ENCODE results near the gene YWHAB.
"Not testable (repeated sequence)": the region's sequence is repeated elsewhere in the genome, so short reads cannot be mapped to it uniquely, and the experiment has no call there.

The YWHAB gene

GRCh38 chr20:44858606-44859360, 26.7 kb upstream of the YWHAB start:
- no peaks in the 10 kb centered on the region for H3K27me3 ChIP-seq (ENCODE audit: insufficient read depth, poor library complexity, severe bottlenecking)
- no peaks in the 10 kb centered on the region for H3K9me3 ChIP-seq (ENCODE audit: severe bottlenecking)
- peaks cover 20% of the 10 kb centered on the region for H3K4me1 ChIP-seq (ENCODE audit: insufficient read depth, poor library complexity, severe bottlenecking)
- no peak overlapping the region for H3K27ac ChIP-seq (ENCODE audit: poor library complexity, severe bottlenecking)
- no peak for DNase-seq (ENCODE audit: low spot score)
- H3K4me3 ChIP-seq (ENCODE audit: severe bottlenecking): no peak overlapping the region
- no peak for ATAC-seq (ENCODE audit: low read depth)
- no peak for TF ChIP-seq CTCF (IDR thresholded peaks at IDR 0.05; ENCODE audit: poor library complexity, severe bottlenecking)
- no peaks in the 10 kb centered on the region for H3K36me3 ChIP-seq (ENCODE audit: low read depth)

GRCh38 chr20:44861531-44862006, 23.9 kb upstream of the YWHAB start:
- no peak for TF ChIP-seq CTCF (IDR thresholded peaks at IDR 0.05; ENCODE audit: poor library complexity, severe bottlenecking)
- H3K9me3 ChIP-seq (ENCODE audit: severe bottlenecking): no peaks in the 10 kb centered on the region
- ATAC-seq (ENCODE audit: low read depth): peak; percentile 81
- DNase-seq (ENCODE audit: low spot score): no peak
- no peak overlapping the region for H3K4me3 ChIP-seq (ENCODE audit: severe bottlenecking)
- peaks cover 20% of the 10 kb centered on the region for H3K4me1 ChIP-seq (ENCODE audit: insufficient read depth, poor library complexity, severe bottlenecking)
- no peaks in the 10 kb centered on the region for H3K36me3 ChIP-seq (ENCODE audit: low read depth)
- peak overlapping the region; percentile 67 for H3K27ac ChIP-seq (ENCODE audit: poor library complexity, severe bottlenecking)
- H3K27me3 ChIP-seq (ENCODE audit: insufficient read depth, poor library complexity, severe bottlenecking): no peaks in the 10 kb centered on the region

- no peaks in the 10 kb centered on the region for H3K36me3 ChIP-seq (ENCODE audit: low read depth)
- peaks cover 20% of the 10 kb centered on the region for H3K4me1 ChIP-seq (ENCODE audit: insufficient read depth, poor library complexity, severe bottlenecking)
- H3K4me3 ChIP-seq (ENCODE audit: severe bottlenecking): no peak overlapping the region
- H3K9me3 ChIP-seq (ENCODE audit: severe bottlenecking): no peaks in the 10 kb centered on the region
- no peaks in the 10 kb centered on the region for H3K27me3 ChIP-seq (ENCODE audit: insufficient read depth, poor library complexity, severe bottlenecking)
- peak overlapping the region; percentile 67 for H3K27ac ChIP-seq (ENCODE audit: poor library complexity, severe bottlenecking)
- TF ChIP-seq CTCF (IDR thresholded peaks at IDR 0.05; ENCODE audit: poor library complexity, severe bottlenecking): no peak
- ATAC-seq (ENCODE audit: low read depth) (peak; percentile 36; the same call in 2 of the 3 replicates), DNase-seq (ENCODE audit: low spot score) (no peak)
Observed at GRCh38 chr20:44862286-44862685, 23.2 kb upstream of the YWHAB start.

- not testable (repeated sequence) for H3K4me3 ChIP-seq (ENCODE audit: severe bottlenecking); H3K9me3 ChIP-seq (ENCODE audit: severe bottlenecking); H3K27me3 ChIP-seq (ENCODE audit: insufficient read depth, poor library complexity, severe bottlenecking); DNase-seq (ENCODE audit: low spot score); ATAC-seq (ENCODE audit: low read depth); H3K36me3 ChIP-seq (ENCODE audit: low read depth)
- peaks cover 25% of the 10 kb centered on the region for H3K4me1 ChIP-seq (ENCODE audit: insufficient read depth, poor library complexity, severe bottlenecking)
- peak overlapping the region; percentile 67 for H3K27ac ChIP-seq (ENCODE audit: poor library complexity, severe bottlenecking)
Observed at GRCh38 chr20:44863365-44864084, 22.0 kb upstream of the YWHAB start.

GRCh38 chr20:44864493-44864892, 21.0 kb upstream of the YWHAB start:
- DNase-seq (ENCODE audit: low spot score); H3K27ac ChIP-seq (ENCODE audit: poor library complexity, severe bottlenecking); H3K36me3 ChIP-seq (ENCODE audit: low read depth); H3K4me3 ChIP-seq (ENCODE audit: severe bottlenecking); ATAC-seq (ENCODE audit: low read depth); H3K9me3 ChIP-seq (ENCODE audit: severe bottlenecking); H3K27me3 ChIP-seq (ENCODE audit: insufficient read depth, poor library complexity, severe bottlenecking): not testable (repeated sequence)
- peaks cover 25% of the 10 kb centered on the region for H3K4me1 ChIP-seq (ENCODE audit: insufficient read depth, poor library complexity, severe bottlenecking)

All from RWPE2 (cell line).